HL-60/S4 treated with phorbol 12-myristate 13-acetate at 8.2 ng/mL for 4 days and 3 days (cell line): ENCODE data around the gene SCAPER.

Experiments used
- in situ Hi-C: fragments of 300-500 bp; cut with MboI; formaldehyde crosslinking; loops from 2 replicates; pipeline ENCODE4 v1.15.0; 2022; ENCODE audit warnings: low sequenced_read_pairs

SCAPER gene

DNA sequence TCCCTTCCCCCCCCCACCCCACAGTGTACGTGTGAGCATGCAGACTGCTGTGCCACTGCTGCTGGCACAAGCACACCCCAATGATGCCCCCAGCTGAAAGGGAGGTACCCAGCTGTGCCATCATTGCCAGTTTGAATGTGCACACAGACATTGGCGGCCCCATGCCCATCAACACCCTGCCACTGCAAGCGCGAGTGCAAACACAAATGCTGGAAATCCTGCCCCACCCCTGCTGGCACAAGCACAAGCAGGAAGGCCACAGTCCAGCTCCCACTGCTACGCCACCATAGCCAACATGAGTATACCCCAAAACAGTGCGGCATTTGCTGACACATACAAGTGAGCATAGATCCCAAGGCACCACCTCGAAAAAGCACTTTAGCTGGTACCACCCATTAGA, 222.9 kb downstream of the SCAPER start:
- in situ Hi-C loops = no loop called here

DNA sequence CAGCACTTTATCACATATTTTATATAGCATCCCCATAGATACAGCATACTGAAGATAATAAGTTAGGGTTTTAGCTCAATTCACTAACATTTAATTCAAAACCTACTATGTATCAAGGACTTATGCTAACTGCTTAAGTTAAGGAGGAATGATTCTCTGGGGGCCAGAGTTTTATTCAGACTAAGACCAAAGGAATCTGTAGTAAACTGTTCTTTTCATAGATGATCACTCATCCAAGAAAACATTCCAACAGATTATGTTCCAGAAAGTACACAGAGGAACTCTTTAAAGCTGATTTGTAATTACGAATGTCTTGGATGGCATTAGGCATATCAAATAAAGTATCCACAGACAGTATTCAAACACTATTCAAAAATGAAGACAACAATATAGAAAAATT, 226.4 kb downstream of the SCAPER start:
- in situ Hi-C loops = no loop called here

DNA sequence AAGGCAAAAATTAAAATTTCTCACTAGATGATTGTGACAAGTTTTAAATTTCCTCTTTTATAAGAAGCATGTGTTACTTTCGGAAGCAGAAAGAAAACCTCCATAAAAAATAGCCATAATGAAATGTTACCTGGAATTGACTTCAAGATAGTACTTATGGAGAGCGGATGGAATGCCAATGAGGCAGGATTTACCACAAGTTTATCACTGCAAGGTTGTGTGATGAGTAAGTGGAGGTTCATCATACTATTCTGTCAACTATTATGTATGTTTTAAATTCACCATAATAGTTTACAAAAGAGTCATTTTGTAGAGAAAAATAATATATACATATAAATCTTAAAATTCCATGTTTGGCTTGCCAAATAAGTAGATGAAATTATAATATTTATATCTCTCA, 230.3 kb downstream of the SCAPER start:
- in situ Hi-C loops = no loop called here

DNA sequence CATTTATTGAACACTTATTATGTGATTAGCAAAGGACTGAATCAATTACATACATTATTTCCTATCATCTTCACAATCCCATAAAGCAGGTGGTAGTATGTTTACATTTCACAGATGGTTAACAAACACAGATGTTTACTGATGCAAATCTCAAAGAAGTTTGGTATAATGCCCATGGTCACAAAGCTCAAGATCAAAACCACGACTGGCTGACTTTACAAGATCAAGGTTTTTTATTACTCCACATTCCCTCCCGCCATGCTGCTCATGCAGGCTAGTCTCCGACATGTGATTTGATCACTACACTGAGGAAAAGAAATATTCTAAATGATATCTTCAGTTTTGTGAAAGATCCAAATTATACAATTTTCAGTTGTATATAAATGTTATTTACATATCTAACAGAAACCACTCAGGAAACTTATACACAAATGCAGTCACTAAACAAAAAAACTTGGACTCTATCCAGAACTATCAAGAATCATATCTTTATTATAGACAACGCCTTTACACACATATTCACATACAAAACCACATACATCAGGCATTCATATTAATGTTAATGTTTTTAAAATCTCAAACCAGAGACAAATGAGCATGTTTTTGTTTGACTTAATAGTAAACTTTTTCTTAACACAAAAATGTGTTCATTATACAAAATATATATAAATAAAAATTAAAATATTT, 235.5 kb downstream of the SCAPER start:
- in situ Hi-C loops = no loop called here

DNA sequence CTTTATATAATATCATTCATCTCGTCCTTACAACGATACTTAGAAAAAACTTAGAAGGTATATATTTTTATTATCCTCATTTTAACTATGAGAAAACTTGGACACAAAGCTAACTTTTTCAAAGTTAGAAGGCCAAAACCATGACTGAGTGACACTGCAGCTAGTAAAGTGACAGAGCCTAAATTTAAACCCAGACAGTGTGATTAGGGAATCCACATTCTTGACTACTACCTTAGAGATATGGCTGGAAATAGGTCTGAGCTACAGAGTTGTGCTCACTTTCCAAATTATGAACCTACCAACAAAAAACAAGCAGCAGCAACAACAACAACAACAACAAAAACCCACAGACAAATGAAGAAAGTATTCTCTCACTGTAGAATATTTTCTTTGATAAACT, 236.2 kb downstream of the SCAPER start:
- in situ Hi-C loops = no loop called here

DNA sequence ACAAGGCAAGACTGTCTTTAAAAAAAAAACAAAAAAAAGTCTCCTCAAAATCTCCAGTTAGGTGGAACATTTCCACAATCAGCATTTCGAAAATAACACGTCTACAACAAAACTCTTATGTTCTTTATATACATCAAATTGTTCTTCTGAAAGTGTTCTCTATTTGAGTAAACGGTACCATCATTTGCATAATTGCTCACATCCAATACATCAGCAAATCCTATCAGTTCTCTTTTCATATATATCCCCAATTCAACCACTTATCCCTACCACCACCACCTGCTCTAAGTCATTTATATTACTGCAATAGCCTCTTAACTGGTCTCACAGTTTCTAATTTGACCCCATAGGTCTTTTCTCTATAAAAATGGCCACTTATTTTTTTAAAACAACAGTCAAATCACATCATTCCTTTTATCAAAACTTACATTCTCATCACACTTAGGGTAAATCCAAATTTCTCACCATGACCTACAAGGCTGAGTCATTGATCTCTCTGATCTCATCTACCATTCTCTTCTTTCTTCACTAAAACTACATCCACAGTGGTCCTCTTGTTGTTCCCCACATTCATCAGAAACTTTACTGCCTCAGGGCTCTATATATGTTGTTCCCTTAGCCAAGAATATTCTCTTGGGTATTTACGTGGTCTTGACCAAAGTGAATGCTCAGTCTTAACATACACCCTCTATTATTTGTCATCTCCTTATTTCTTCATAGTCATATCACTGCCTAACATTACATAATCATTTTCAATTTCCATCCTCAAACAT, 237.0 kb downstream of the SCAPER start:
- in situ Hi-C loops = no loop called here

DNA sequence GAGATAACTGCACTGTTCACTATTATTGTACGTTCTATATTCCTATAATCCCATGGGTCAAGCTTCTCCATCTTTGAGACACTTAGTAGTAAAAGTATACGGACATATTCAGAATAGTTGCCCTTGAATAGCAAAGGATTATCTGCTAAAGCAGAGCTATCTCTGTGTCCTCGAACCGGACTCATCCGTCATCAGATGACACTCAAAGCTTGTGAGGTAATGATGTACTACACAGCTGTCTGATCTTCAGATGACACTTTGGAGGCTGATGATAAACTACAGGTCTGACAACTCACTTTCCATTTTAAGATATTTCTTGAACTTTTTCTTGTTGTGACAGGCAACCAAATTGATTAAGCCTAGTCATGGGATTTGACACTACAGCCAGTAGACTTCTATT, 240.2 kb downstream of the SCAPER start:
- in situ Hi-C loops = no loop called here

GRCh38 chr15:76664411-76664810, 240.7 kb downstream of the SCAPER start:
- in situ Hi-C loops = no loop called here

GRCh38 chr15:76663529-76663928, 241.6 kb downstream of the SCAPER start:
- in situ Hi-C loops = no loop called here

GRCh38 chr15:76648732-76649444, 256.3 kb downstream of the SCAPER start:
- in situ Hi-C loops = no loop called here

DNA sequence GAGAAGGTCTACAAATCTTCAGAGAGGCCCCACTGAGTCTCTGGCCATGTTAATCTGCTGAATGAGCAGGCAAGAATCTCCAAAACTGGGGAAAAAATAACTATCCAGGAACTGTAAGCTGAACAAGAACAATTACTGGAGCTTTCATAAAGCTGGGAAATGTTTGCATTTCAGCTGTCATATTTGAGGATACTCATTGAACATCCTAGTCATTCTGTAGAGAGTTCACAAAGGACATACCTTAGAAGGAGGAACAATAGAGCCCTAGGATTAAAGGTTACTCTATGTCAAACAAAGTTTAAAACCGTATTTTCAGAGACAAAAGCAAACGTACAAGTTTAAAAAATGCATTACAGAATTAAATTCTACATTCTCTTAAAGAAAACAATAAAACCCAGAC, 257.5 kb downstream of the SCAPER start:
- in situ Hi-C loops = no loop called here

GRCh38 chr15:76644646-76645045, 260.5 kb downstream of the SCAPER start:
- in situ Hi-C loops = no loop called here

DNA sequence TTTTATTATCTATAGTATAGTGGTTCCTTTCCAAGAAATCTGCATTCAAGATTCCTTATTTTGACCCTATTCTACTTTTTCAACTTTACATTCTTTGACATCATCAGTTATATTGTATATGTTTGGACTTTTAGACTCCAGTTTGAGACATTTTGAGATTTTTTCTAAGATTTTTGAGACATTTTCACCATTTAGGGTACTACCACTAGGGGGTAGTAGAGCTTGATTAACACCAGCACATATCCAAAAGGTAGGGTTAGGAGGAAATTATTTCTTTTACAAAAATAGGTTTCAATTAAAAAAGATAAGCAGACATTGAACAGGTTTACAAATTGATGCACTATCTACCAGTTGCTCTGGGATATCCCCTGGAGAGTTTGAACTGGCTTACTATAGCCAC, 262.5 kb downstream of the SCAPER start:
- in situ Hi-C loops = no loop called here

GRCh38 chr15:76637166-76637565, 268.0 kb downstream of the SCAPER start:
- in situ Hi-C loops = no loop called here

DNA sequence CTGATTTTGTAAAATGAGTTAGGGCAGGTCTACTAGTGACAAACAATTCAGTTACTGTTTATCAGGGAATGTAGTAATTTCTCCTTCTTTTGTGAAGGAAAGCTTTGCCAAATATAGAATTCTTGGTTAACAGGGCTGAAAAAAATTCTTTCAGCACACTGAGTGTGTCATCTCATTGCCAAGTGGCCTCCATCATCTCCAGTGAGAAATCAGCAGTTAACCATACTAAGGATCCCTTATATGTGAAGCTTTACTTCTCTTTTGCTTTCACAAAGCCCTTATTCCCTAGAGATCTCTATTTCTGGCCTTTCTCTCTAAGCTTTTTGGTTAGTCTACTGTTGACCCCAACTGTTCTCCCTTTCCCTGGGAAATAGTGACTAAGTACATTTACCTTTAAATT, 269.1 kb downstream of the SCAPER start:
- in situ Hi-C loops = no loop called here

GRCh38 chr15:76626611-76627010, 278.5 kb downstream of the SCAPER start:
- in situ Hi-C loops = no loop called here

DNA sequence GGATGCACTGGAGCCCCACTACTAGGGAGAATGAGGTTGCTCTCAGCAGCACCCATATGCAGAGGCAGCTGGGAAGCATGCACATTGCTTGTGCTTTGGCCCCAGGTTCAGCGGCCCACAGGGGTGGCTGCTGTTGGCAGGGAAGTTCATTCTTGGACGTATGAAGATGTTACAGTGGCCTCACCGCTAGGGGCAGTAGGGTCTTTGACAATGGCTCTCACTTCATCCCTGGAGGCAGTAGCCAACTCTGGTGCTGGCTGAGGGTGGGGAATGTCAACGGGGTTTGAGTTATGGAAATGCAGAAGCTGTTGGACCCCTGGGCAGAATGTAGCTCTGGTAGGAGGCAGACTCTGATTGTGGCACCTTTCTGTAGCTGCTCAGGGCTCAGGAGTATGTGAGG, 279.9 kb downstream of the SCAPER start:
- in situ Hi-C loops = no loop called here

GRCh38 chr15:76614725-76615124, 290.4 kb downstream of the SCAPER start:
- in situ Hi-C loops = no loop called here

- in situ Hi-C loops = no loop called here
Observed at GRCh38 chr15:76588811-76589747, 316.1 kb downstream of the SCAPER start.

GRCh38 chr15:76585576-76585897, 319.6 kb downstream of the SCAPER start:
- in situ Hi-C loops = no loop called here
